WTC11 (cell line): ENCODE data around the gene GRIK5. TPM values are rescaled to one million over a fixed set of nuclear protein-coding genes. Genes with fewer than 3 reads are reported as not detected.

Source experiments
- ATAC-seq: fragments of 200-7000 bp; cut with Tn5 transposase; 2 replicates; pipeline ENCODE4 v1.10.0; 2021; ENCODE audit warnings: mild to moderate bottlenecking, moderate library complexity
- CTCF ChIA-PET: fragments of 300-600 bp; sonication (Branson Sonifier 250); formaldehyde crosslinking; loops from one replicate; lab custom pipeline; 2021; ENCODE audit warnings: antibody characterized with exemption; lab: Charles Lee
- POLR2A ChIA-PET: fragments of 350-600 bp; sonication (Branson Sonifier 250); formaldehyde crosslinking; loops from one replicate; lab custom pipeline; 2021; ENCODE audit warnings: antibody characterized with exemption; lab: Charles Lee
- DNase-seq: peaks from one replicate; pipeline ENCODE4 v3.0.0; 2021; ENCODE audit warnings: low spot score
- H3K27ac Mint-ChIP-seq: 2 replicates; pipeline ENCODE4 v1.8.0; 2021; ENCODE audit warnings: mixed read lengths
- H3K27me3 Mint-ChIP-seq: 2 replicates; pipeline ENCODE4 v1.8.0; 2021; ENCODE audit warnings: low read depth, mild to moderate bottlenecking, moderate library complexity, mixed read lengths
- H3K36me3 Mint-ChIP-seq: 2 replicates; pipeline ENCODE4 v1.8.0; 2021; ENCODE audit warnings: mixed read lengths
- H3K4me1 Mint-ChIP-seq: 2 replicates; pipeline ENCODE4 v1.8.0; 2022; ENCODE audit warnings: mixed read lengths
- H3K4me3 Mint-ChIP-seq: 2 replicates; pipeline ENCODE4 v1.8.0; 2021; ENCODE audit warnings: mild to moderate bottlenecking, moderate library complexity, mixed read lengths
- H3K9me3 Mint-ChIP-seq: 2 replicates; pipeline ENCODE4 v1.8.0; 2021; ENCODE audit warnings: mixed read lengths
- AFF4 ChIP-seq: sonication (generic); formaldehyde crosslinking; IDR thresholded peaks from 2 replicates; pipeline ENCODE4 v1.8.1; 2023; ENCODE audit warnings: mild to moderate bottlenecking, missing genetic modification reagents, borderline replicate concordance
- ATF3 ChIP-seq: sonication (generic); formaldehyde crosslinking; conservative IDR thresholded peaks from 2 replicates; pipeline ENCODE4 v1.8.1; 2022; ENCODE audit warnings: mild to moderate bottlenecking, missing genetic modification reagents
- CBFB ChIP-seq: sonication (generic); formaldehyde crosslinking; IDR thresholded peaks from 2 replicates; pipeline ENCODE4 v1.8.1; 2022; ENCODE audit warnings: mild to moderate bottlenecking, low read depth, missing genetic modification reagents
- CDX4 ChIP-seq: fragments of 250-450 bp; sonication (Bioruptor Pico); IDR thresholded peaks from 2 replicates; pipeline ENCODE4 v1.9.0; 2021; ENCODE audit warnings: moderate library complexity, mild to moderate bottlenecking, inconsistent platforms, borderline replicate concordance
- ELF4 ChIP-seq: sonication (generic); formaldehyde crosslinking; IDR thresholded peaks from 2 replicates; pipeline ENCODE4 v1.8.1; 2022; ENCODE audit warnings: low read depth, mild to moderate bottlenecking, moderate library complexity, missing genetic modification reagents
- EMX1 ChIP-seq: fragments of 250-450 bp; sonication (Bioruptor Pico); IDR thresholded peaks from 2 replicates; pipeline ENCODE4 v1.8.0; 2021; ENCODE audit warnings: mild to moderate bottlenecking
- GABPB1 ChIP-seq: sonication (generic); formaldehyde crosslinking; IDR thresholded peaks from 2 replicates; pipeline ENCODE4 v1.8.1; 2023; ENCODE audit warnings: mild to moderate bottlenecking, missing genetic modification reagents
- IRF1 ChIP-seq: sonication (generic); formaldehyde crosslinking; IDR thresholded peaks from 2 replicates; pipeline ENCODE4 v1.8.0; 2023; ENCODE audit warnings: missing genetic modification reagents
- JUN ChIP-seq: sonication (generic); formaldehyde crosslinking; IDR thresholded peaks from 2 replicates; pipeline ENCODE4 v1.8.0; 2023; ENCODE audit warnings: mild to moderate bottlenecking, missing genetic modification reagents
- KAT7 ChIP-seq: sonication (generic); formaldehyde crosslinking; IDR thresholded peaks from 2 replicates; pipeline ENCODE4 v1.8.1; 2023; ENCODE audit warnings: missing genetic modification reagents, mild to moderate bottlenecking, borderline replicate concordance
- MAX ChIP-seq: sonication (generic); formaldehyde crosslinking; IDR thresholded peaks from 2 replicates; pipeline ENCODE4 v1.8.0; 2022; ENCODE audit warnings: mild to moderate bottlenecking, missing genetic modification reagents
- MLX ChIP-seq: sonication (generic); formaldehyde crosslinking; IDR thresholded peaks from 2 replicates; pipeline ENCODE4 v1.8.1; 2023; ENCODE audit warnings: mild to moderate bottlenecking, missing genetic modification reagents, moderate library complexity
- NFYB ChIP-seq: sonication (generic); formaldehyde crosslinking; conservative IDR thresholded peaks from 2 replicates; pipeline ENCODE4 v1.8.0; 2022; ENCODE audit warnings: low read depth, missing genetic modification reagents
- RELA ChIP-seq: sonication (generic); formaldehyde crosslinking; IDR thresholded peaks from 2 replicates; pipeline ENCODE4 v1.8.1; 2022; ENCODE audit warnings: missing genetic modification reagents, mild to moderate bottlenecking, borderline replicate concordance
- RORB ChIP-seq: fragments of 250-450 bp; sonication (Bioruptor Pico); IDR thresholded peaks from 2 replicates; pipeline ENCODE4 v1.9.0; 2021; ENCODE audit warnings: mild to moderate bottlenecking
- TEAD4 ChIP-seq: sonication (generic); formaldehyde crosslinking; IDR thresholded peaks from 2 replicates; pipeline ENCODE4 v1.8.0; 2022; ENCODE audit warnings: mild to moderate bottlenecking, missing genetic modification reagents
- ZNF121 ChIP-seq: sonication (generic); formaldehyde crosslinking; IDR thresholded peaks from 2 replicates; pipeline ENCODE4 v1.8.0; 2023; ENCODE audit warnings: missing genetic modification reagents
- ZNF532 ChIP-seq: fragments of 250-450 bp; sonication (Bioruptor Pico); IDR thresholded peaks from 2 replicates; pipeline ENCODE4 v1.9.0; 2021; ENCODE audit warnings: mild to moderate bottlenecking, borderline replicate concordance
- ZSCAN18 ChIP-seq: fragments of 250-450 bp; sonication (Bioruptor Pico); IDR thresholded peaks from 2 replicates; pipeline ENCODE4 v2.1.2; 2022; ENCODE audit warnings: mild to moderate bottlenecking, moderate library complexity
- total RNA-seq: library from RNA; stranded (reverse); gene quantifications from 3 replicates; pipeline ENCODE4 v1.2.3, GENCODE V29; 2021

GRIK5 gene
- total RNA-seq, 1 experiment from 2014 or later: 52.3 TPM

- Mint-ChIP-seq H3K4me3 (no peak overlapping the region), H3K4me1 (peaks cover 18% of the 10 kb centered on the region), H3K36me3 (no peaks in the 10 kb centered on the region; the same call in 1 of the 2 replicates), H3K9me3 (no peaks in the 10 kb centered on the region), H3K27ac (no peak overlapping the region), H3K27me3 (peaks cover 2% of the 10 kb centered on the region)
- ChIA-PET CTCF (no interaction called here), POLR2A (no interaction called here)
- no peak for TF ChIP-seq TEAD4 (CRISPR knock-in tag)
- TF ChIP-seq NFYB (CRISPR knock-in tag): no peak
- TF ChIP-seq MAX: no peak
- no peak for TF ChIP-seq JUN (CRISPR knock-in tag)
- no peak for TF ChIP-seq CBFB (CRISPR knock-in tag)
- TF ChIP-seq AFF4 (CRISPR knock-in tag): no peak
- TF ChIP-seq ZNF532 (CRISPR knock-in tag): no peak
- TF ChIP-seq KAT7 (CRISPR knock-in tag): no peak
- TF ChIP-seq ELF4 (CRISPR knock-in tag): no peak
- no peak for TF ChIP-seq ZNF121 (CRISPR knock-in tag)
- TF ChIP-seq EMX1 (CRISPR knock-in tag): no peak
- TF ChIP-seq CDX4 (CRISPR knock-in tag): no peak
- TF ChIP-seq IRF1 (CRISPR knock-in tag): no peak
- no peak for TF ChIP-seq ATF3 (CRISPR knock-in tag)
- no peak for TF ChIP-seq GABPB1
- TF ChIP-seq RELA (CRISPR knock-in tag): no peak
- no peak for TF ChIP-seq RORB (CRISPR knock-in tag)
- TF ChIP-seq MLX (CRISPR knock-in tag): no peak
- TF ChIP-seq ZSCAN18: no peak
- ATAC-seq (no peak), DNase-seq (no peak)
These were observed 114.5 kb downstream of the GRIK5 start for GRCh38 chr19:41955521-41955920.
